K562 (cell line): Measurements from ENCODE around the gene HEXD.

Experiments
- HDGF ChIP-seq: fragments of 450-650 bp; IDR thresholded peaks from 2 replicates; pipeline ENCODE4 v1.6.1; 2016
- KLF10 ChIP-seq: fragments of 250-450 bp; sonication (Bioruptor Pico); IDR thresholded peaks from 2 replicates; pipeline ENCODE4 v1.6.1; 2021; ENCODE audit warnings: matching md5 sums
- NFYB ChIP-seq: IDR thresholded peaks from 2 replicates; pipeline ENCODE4 v1.6.1; 2011; ENCODE audit warnings: mild to moderate bottlenecking, moderate library complexity; ENCODE audit not compliant: insufficient read length; ENCODE audit errors: extremely low read depth
- ZNF561 ChIP-seq: fragments of 450-650 bp; formaldehyde crosslinking; conservative IDR thresholded peaks from 2 replicates; pipeline ENCODE4 v1.4.0; 2020; ENCODE audit warnings: mild to moderate bottlenecking, moderate library complexity

- TF ChIP-seq HDGF (no peak), KLF10 (CRISPR knock-in tag) (no peak), NFYB (no peak), ZNF561 (no peak)
These were observed 40.8 kb downstream of the HEXD start for GRCh38 chr17:82458885-82459424.
